ENCODE data around the gene AMH. TPM values are rescaled to one million over a fixed set of nuclear protein-coding genes. Genes with fewer than 3 reads are reported as not detected.

Gene AMH
- total RNA-seq, 1 donor from 2014 or later, result 0.26 TPM

DNA sequence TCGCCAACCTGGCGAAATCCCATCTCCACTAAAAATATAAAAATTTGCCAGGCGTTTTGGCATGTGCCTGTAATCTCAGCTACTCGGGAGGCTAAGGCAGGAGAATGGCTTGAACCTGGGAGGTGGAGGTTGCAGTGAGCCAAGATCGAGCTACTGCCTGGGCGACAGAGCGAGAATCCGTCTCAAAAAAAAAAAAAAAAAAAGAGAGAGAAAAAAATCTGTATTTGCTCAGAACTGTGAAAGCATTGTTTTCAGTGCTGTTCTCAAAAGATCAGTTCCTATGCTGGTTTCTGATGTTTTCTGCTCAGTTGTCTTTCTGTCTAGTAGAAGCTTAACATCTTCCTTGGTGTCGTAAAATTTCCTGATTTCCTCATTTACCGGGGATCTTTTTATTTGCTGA lies 9.9 kb upstream of the AMH start:
- TF ChIP-seq, protein P1, sequence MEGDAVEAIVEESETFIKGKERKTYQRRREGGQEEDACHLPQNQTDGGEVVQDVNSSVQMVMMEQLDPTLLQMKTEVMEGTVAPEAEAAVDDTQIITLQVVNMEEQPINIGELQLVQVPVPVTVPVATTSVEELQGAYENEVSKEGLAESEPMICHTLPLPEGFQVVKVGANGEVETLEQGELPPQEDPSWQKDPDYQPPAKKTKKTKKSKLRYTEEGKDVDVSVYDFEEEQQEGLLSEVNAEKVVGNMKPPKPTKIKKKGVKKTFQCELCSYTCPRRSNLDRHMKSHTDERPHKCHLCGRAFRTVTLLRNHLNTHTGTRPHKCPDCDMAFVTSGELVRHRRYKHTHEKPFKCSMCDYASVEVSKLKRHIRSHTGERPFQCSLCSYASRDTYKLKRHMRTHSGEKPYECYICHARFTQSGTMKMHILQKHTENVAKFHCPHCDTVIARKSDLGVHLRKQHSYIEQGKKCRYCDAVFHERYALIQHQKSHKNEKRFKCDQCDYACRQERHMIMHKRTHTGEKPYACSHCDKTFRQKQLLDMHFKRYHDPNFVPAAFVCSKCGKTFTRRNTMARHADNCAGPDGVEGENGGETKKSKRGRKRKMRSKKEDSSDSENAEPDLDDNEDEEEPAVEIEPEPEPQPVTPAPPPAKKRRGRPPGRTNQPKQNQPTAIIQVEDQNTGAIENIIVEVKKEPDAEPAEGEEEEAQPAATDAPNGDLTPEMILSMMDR (IDR thresholded peaks at IDR 0.05; ENCODE audit: insufficient read depth, low read length, severe bottlenecking), result no peak
- Histone ChIP-seq H3K4me3 (ENCODE audit: low read depth, low read length) (no peak overlapping the region), H3K27me3 (ENCODE audit: control insufficient read depth, insufficient read depth, low read length) (no peaks in the 10 kb centered on the region), H3K36me3 (ENCODE audit: control insufficient read depth, insufficient read depth, low read length) (peaks cover 20% of the 10 kb centered on the region)
- FAIRE-seq, result no peak
- DNase-seq (ENCODE audit: low read depth), result no peak

DNA sequence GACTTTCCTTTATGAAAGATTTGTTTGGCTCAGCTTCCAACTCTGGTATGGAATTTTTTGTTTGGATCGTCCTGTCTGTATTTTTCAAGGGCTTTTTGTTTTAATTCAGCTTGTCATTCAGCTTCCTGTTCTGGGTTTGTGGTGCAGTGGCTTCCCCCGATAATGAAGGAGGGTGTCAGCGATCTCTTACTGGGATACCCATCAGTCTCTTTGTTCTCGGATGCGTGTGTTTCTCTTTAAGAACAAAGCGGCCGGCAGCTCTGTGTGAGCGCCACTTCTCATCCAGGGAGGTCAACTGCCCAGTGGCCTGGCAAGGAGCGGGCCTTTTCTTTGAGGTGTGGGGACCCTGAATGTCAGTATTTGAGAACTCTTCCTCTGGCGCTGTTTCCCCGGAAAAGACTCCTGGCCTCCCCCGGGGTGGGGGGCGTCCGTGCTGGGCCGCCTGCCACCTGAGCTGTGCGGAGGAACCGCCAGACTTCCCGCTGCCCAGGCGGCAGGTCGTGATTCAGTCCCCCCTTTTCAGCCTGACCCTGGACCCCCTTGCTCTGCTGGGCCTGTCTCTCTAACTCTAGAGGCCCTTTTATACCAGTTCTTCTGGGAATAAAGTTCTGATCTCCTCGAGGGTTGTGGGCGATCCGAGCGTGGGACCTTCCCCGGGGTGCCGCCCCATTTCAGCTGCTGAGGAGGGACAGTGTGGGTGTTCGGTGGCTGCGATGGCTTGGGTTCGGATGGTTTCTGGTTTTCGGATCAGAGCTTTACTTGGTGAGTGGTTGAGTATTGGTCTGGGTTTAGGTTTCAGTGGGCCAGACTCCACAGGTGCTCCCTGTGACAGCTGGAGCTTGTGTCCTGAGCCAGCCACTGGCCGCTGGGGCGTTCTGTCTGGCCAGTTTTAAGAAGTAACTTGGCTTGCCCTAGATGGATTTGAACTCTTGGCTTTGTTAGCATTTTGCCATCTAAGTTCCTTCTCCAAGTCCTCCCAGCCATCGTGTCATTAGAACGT lies 9.1 kb upstream of the AMH start:
- peaks cover 27% of the 10 kb centered on the region for H3K36me3 ChIP-seq (ENCODE audit: control insufficient read depth, insufficient read depth, low read length)
- DNase-seq (ENCODE audit: low read depth) (no peak), FAIRE-seq (no peak)
- TF ChIP-seq, protein P1 (IDR thresholded peaks at IDR 0.05; ENCODE audit: insufficient read depth, low read length, severe bottlenecking), result no peak
- no peaks in the 10 kb centered on the region for H3K27me3 ChIP-seq (ENCODE audit: control insufficient read depth, insufficient read depth, low read length)
- H3K4me3 ChIP-seq (ENCODE audit: low read depth, low read length), result peak overlapping the region; percentile 3

DNA sequence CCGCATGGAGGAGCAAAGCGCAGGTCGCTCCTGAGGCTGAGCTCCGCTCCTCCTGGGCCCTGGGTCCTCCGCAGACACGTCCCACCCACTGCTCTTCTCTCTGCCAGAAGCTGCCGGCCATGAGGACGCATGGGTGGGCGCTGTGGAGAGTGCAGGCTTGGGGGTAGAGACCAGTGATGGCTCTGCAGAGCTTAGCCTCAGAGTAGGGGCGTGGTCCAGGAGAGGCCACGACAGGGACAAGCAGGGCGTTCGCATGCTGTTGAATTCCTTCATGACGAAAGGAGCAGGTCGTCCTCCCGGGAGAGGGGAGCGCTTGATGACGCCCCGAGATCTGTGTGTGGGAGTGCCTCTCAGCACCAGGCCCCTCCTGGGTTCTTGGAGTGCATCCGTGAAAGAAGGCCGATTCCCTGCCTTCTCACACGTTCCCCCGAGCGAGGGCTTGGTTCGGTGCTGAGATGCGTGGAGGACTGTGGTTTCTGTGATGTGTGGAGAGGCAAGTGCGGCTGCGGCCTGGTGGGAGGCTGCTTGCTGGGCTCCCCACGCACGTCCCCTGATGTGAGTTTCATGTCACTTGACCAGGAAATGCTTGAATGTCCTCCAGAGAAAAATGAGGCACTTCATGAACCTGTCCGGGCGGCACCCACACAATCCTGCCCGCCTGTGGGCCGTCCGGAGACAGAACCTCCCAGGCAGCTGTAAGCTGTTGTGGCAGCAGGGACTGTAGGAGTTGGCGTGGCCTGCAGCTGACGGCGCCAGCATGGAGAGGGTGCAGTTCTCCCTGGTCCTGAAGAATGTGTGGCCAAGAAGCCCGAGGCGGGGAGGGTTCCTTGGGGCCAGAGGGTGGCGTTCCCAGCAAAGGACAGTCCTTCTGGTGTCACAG lies 8.0 kb upstream of the AMH start:
- no peak for FAIRE-seq
- no peaks in the 10 kb centered on the region for H3K27me3 ChIP-seq (ENCODE audit: control insufficient read depth, insufficient read depth, low read length)
- no peak overlapping the region for H3K4me3 ChIP-seq (ENCODE audit: low read depth, low read length)
- no peak for DNase-seq (ENCODE audit: low read depth)
- H3K36me3 ChIP-seq (ENCODE audit: control insufficient read depth, insufficient read depth, low read length), result peaks cover 32% of the 10 kb centered on the region
- TF ChIP-seq, protein P1 (IDR thresholded peaks at IDR 0.05; ENCODE audit: insufficient read depth, low read length, severe bottlenecking), result no peak

DNA sequence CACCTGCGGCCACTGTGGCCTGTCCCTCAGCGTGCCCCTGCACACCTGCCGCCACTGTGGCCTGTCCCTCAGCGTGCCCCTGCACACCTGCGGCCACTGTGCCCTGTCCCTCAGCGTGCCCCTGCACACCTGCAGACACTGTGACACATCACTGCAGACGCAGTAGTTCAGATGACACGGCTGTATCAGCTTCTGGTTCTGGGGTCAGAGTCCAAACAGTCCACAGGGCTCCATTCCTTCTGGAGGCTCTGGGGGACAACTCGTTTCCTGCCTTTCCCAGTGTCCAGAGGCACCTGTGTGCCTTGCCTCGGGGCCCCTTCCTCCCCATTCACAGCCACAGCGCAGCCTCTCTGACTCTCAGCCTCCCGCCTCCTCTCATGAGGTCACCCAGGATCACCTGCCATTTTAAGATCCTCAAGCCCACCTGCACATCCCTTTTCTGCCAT lies 7.0 kb upstream of the AMH start:
- H3K27me3 ChIP-seq (ENCODE audit: control insufficient read depth, insufficient read depth, low read length), result no peaks in the 10 kb centered on the region
- no peak for FAIRE-seq
- no peak for DNase-seq (ENCODE audit: low read depth)
- TF ChIP-seq, protein P1 (IDR thresholded peaks at IDR 0.05; ENCODE audit: insufficient read depth, low read length, severe bottlenecking), result no peak
- peaks cover 39% of the 10 kb centered on the region for H3K36me3 ChIP-seq (ENCODE audit: control insufficient read depth, insufficient read depth, low read length)
- H3K4me3 ChIP-seq (ENCODE audit: low read depth, low read length), result no peak overlapping the region

DNA sequence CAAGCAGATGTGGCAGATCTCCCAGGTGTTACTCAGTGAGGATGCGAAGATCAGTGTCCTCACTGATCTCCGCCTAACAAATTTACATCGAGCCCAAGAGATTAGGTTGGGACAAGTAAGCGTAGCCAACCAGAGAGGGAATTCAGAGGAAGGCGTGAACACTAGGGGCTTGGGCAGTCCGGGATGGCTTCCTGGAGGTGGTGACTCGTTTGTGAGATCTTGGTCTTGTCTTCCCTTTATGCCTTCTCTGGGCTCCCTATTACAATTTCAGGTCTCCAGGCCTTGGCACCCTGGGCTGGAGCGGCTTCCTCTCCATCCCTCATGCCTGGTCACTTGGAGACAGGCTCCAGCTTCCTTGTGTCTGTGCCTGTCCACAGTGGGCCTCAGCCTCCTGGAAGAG lies 6.3 kb upstream of the AMH start:
- Histone ChIP-seq H3K4me3 (ENCODE audit: low read depth, low read length) (no peak overlapping the region), H3K27me3 (ENCODE audit: control insufficient read depth, insufficient read depth, low read length) (no peaks in the 10 kb centered on the region), H3K36me3 (ENCODE audit: control insufficient read depth, insufficient read depth, low read length) (peaks cover 42% of the 10 kb centered on the region)
- no peak for FAIRE-seq
- TF ChIP-seq, protein P1 (IDR thresholded peaks at IDR 0.05; ENCODE audit: insufficient read depth, low read length, severe bottlenecking), result no peak
- no peak for DNase-seq (ENCODE audit: low read depth)

Data from bronchial epithelial cell (primary cell).